GM19463 (cell line): Measurements from ENCODE around the gene WDR70.
"Not testable (repeated sequence)": the region's sequence is repeated elsewhere in the genome, so short reads cannot be mapped to it uniquely, and the experiment has no call there.

ENCODE experiments used
- ATAC-seq: cut with Tn5 transposase; IDR thresholded peaks from one replicate; pipeline ENCODE4 v1.9.1; 2021; ENCODE audit warnings: mild to moderate bottlenecking, moderate library complexity; ENCODE audit not compliant: unreplicated experiment

Gene WDR70

GRCh38 chr5:37511646-37512045 lies 132.5 kb downstream of the WDR70 start:
- no peak for ATAC-seq

- ATAC-seq, result no peak
Observed at GRCh38 chr5:37514946-37515345, 135.8 kb downstream of the WDR70 start.

DNA sequence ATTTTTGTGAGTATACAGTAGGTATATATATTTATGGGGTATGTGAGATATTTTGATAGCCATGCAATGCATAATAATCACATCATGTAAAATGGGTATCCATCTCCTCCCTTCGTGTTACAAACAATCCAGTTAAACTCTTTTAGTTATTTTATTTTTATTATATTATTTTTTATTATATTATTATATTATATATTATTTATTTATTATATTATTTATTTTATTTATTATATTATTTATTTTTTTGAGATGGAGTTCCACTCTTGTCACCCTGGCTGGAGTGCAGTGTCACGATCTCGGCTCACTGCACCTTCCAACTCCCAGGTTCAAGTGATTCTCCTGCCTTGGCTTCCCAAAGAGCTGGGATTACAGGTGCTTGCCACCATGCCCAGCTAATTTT lies 138.6 kb downstream of the WDR70 start:
- no peak for ATAC-seq

- ATAC-seq, result not testable (repeated sequence)
Observed at GRCh38 chr5:37518356-37518755, 139.2 kb downstream of the WDR70 start.

DNA sequence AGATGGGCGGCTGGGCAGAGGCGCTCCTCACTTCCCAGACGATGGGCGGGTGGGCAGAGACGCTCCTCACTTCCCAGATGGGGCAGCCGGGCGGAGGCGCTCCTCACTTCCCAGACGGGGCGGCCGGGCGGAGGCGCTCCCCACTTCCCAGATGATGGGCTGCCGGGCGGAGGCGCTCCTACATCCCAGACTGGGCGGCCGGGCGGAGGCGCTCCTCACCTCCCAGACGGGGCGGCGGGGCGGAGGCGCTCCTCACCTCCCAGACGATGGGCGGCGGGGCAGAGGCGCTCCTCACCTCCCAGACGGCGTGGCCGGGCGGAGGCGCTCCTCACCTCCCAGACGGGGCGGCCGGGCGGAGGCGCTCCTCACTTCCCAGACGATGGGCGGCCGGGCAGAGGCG lies 140.2 kb downstream of the WDR70 start:
- ATAC-seq, result no peak

DNA sequence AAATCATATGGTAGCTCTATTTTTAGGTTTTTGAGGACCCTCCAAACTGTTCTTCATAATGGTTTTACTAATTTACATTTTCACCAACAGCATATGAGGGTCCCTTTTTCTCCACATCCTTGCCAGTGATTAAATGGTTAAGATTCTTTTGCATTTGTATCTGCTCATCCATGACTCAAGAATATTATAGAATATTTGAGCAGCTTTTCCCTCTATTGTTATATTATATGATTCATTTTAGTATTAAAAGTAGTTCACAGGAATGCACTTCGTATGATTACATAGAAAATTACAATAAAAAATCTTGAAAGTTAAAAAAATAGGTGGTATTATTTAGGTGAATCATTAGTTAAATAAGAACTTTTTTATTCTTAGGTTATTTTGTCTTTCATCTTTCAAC lies 140.7 kb downstream of the WDR70 start:
- no peak for ATAC-seq

DNA sequence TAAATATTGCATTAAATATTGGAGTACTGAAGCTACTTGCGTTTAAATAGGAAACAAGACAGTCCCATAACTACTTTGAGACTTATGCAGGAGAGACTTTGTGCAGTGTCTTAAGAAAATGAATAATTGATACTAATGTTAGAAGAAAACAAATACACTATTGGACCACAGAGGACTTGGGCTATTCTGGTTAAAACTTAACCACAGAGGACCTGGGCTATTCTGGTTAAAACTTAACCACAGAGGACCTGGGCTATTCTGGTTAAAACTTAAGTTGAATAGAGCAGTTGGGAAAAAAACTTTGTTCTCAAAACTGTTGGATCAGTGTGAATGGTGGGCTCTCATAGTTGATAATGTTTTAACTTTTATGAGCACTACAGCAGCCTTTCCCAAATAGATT lies 141.7 kb downstream of the WDR70 start:
- no peak for ATAC-seq

GRCh38 chr5:37532976-37533740 lies 154.0 kb downstream of the WDR70 start:
- no peak for ATAC-seq

GRCh38 chr5:37533851-37534250 lies 154.7 kb downstream of the WDR70 start:
- no peak for ATAC-seq

DNA sequence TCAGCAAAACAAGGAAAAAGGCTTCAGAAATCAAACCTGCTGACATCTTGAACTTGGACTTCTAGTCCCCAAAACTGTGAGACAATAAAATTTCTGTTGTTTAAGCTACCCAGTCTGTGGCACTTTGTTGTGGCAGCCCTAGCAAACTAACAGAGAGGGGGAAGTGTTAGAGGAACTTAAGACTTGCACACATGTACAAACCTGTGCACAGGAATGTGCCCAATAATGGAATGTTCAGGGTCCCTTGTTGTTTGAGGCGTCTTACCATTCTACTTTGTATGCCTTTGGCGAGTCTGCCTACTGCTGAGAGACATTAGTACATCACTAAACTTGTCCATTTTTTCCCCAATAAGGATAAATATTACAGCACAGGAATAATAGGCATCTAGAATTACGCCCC lies 160.3 kb downstream of the WDR70 start:
- no peak for ATAC-seq

GRCh38 chr5:37543216-37543615 lies 164.1 kb downstream of the WDR70 start:
- no peak for ATAC-seq

DNA sequence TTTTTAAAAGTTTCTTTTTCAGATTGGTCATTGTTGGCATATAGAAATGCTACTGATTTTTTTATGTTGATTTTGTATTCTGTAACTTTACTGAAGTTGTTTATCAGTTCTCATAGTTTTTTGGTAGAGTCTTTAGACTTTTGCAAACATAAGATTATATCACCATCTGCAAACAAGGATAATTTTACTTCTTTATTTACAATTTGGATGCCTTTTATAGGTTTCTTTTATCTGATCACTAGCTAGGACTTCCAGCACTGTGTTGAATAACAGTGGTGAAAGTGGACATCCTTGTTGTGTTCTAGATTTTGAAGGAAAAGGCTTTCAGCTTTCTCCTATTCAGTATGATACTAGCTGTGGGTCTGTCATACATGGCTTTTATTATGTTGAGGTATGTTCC lies 170.3 kb downstream of the WDR70 start:
- no peak for ATAC-seq

DNA sequence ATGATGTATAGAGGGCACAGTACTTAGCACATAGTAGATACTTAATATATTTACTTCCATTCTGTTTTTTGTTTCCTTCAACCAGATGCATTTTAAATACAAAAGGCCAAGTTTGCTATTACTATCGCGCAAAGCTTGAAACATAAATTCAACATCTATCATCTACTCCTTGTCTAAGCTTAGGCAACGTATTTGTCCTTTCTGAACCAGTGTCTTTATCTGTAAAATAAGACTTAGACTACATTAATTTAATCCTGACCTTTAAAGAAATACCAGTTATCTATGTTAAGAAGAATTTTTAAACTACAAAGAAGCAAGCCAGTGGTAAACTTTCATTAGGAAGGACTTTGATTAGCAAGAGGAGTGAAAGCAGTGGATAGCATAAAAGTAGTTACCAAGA lies 173.0 kb downstream of the WDR70 start:
- no peak for ATAC-seq

DNA sequence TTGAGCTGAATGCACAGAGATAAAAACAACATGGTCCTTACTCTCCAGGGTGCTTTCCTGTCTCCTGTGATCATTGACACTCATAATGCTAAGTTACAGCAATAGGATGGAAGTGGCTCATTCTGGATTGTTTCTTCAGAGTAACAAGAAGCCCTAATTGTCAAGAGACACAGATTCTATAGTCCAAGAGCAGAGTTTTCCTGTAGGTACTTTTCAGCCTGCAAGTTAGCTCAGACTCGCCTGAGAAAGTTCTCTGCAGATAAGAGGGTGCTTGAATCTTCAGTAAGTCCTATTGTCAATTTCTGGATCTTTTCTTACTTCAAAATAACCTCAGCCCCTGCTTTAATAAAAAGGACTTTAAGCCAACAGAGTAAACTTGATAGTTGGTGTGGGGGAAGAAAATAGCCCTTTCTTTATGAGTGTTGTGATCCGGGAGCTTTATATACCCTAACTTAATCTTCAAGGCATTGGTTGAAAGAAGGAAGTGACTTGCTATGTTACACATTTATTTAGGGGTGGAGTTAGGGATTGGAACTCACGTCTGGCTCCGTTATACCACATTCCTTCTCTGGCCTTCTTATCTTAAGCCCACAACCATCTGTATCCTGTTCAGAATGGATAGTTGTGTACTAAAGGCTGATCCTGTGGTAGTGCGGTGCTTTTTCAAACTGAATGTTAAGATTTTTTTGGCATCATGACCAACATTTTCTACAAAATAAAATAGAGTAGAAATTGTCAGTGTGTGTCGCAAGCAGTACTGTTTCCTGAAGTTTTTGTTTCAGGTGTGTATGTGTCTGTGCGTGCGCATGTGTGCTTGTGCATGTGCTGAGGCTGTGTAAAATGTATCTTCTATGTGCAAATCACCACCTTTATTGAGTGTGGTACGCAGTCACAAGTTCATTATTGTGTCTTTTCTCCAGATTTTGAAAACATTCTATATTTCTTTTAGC lies 173.9 kb downstream of the WDR70 start:
- no peak for ATAC-seq

DNA sequence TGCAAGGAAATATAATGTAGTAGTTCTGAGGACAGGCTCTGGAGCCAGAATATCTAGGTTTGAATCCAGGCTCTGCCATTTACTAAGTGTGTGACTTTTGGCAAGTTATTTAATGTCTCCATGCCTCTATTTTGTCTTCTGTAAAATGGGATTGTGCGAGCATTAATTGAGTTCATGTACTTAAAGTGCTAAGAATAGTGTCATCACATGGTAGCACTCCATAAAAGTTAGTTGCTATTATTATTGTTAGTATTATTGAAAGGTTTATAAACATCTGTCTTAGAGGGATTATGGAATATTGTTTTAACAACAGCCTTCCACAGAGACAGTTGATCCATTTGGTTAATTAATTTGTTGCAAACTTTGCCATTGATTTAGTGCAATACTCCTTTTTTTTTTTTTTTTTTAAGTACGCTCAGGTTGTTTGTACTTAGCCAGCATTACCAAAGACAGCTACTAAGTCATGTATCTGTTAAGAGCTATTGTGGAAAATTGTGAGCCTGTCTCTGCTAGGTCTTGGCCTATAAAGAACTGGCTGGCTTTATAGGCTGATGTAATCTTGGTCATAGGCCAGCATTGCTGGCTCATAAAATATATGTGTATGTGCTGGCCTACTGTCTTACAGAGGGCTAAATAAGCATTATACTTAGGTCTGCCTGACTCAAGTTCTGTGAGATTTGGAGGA lies 174.7 kb downstream of the WDR70 start:
- no peak for ATAC-seq

GRCh38 chr5:37554405-37554739 lies 175.3 kb downstream of the WDR70 start:
- ATAC-seq, result no peak

GRCh38 chr5:37554938-37555337 lies 175.8 kb downstream of the WDR70 start:
- no peak for ATAC-seq

GRCh38 chr5:37557734-37558293 lies 178.7 kb downstream of the WDR70 start:
- no peak for ATAC-seq

DNA sequence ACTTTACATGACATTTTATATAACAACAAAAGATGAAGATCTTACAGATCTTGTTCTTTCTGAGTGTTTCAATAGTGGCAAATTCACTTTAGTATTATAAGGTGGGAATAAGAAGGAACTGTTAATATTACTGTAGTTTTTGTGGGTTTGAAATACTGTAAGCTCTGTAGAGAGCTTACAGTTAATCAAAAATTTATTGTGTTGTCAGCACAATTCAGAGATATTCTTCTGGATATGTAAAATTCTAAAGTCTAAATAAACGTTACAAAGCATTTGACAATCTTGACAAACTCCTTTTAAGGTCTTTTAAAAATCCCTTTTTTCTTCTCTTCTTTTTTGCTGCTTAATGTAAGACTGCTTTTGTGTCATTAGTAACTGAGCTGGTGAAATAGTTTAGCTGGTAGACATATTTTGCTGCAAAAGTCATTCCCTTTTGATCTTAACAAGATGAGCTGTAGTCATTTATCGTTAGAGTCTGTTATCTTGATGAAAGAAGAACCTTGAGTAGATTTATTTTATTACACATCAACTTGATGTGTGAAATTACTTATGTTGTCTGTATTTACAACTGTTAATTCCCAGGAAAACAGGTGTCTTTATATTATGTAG lies 186.0 kb downstream of the WDR70 start:
- no peak for ATAC-seq

- ATAC-seq, result no peak
Observed at GRCh38 chr5:37567566-37567965, 188.4 kb downstream of the WDR70 start.
